ENCODE results near the gene TMEM26.
"Not testable (repeated sequence)": the region's sequence is repeated elsewhere in the genome, so short reads cannot be mapped to it uniquely, and the experiment has no call there.

TMEM26 gene

GRCh38 chr10:61397175-61397986, 55.8 kb downstream of the TMEM26 start:
- DNase-seq, result no peak

DNA sequence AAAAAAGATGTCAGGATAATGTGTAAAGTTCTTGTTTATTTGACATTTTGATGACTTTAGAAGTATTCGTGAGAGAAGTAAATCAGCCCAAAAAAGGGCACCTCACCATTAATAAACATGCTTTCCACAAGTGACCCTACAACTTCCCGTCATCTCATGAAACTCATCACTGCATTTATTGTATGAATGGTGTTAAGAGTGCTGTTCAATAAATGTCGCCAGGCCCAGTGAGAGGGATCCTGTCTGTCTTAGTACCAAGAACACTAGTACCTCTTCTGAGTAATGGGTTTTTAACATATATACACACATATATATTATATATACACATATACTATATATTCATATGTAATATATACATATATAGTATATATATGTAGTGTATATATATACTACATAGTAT, 61.9 kb downstream of the TMEM26 start:
- DNase-seq, result no peak

GRCh38 chr10:61390851-61391250, 62.3 kb downstream of the TMEM26 start:
- DNase-seq, result no peak

DNA sequence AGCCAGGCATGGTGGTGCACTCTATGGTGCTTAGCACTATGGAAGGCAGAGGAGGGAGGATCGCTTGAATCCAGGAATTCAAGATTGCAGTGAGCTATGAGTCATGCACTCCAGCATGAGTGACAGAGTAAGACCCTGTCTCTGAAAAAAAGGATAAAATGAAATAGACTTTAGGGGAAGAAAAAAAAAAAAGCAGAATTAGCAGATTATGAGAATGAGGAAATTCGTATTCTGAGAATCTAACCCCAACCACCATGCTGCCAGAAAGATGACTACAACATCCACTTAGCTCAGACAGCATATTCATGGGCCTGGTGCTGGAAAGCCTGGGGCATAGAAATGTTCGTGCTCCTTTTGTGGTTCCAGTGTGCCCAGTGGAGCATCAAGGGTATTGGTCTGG, 63.3 kb downstream of the TMEM26 start:
- no peak for DNase-seq

GRCh38 chr10:61388986-61389385, 64.2 kb downstream of the TMEM26 start:
- not testable (repeated sequence) for DNase-seq

GRCh38 chr10:61385231-61386001, 67.8 kb downstream of the TMEM26 start:
- no peak for DNase-seq

DNA sequence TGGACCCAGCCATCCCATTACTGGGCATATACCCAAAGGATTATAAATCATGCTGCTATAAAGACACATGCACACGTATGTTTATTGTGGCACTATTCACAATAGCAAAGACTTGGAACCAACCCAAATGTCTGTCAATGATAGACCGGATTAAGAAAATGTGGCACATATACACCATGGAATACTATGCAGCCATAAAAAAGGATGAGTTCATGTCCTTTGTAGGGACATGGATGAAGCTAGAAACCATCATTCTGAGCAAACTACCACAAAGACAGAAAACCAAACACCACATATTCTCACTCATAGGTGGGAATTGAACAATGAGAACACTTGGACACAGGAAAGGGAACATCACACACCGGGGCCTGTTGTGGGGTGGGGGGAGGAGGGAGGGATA, 72.0 kb downstream of the TMEM26 start:
- DNase-seq, result not testable (repeated sequence)

DNA sequence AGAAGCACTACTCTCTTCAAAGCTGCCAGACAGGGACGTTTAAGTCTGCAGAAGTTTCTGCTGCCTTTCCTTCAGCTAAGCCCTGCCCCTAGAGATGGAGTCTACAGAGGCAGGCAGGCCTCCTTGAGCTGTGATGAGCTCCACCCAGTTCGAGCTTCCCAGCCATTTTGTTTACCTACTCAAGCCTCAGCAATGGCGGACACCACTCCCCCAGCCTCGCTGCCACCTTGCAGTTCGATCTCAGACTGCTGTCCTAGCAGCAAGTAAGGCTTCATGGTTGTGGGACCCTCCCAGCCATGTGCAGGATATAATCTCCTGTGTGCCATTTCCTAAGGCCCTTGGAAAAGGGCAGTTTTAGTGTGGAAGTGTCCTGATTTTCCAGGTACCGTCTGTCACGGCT, 74.3 kb downstream of the TMEM26 start:
- DNase-seq, result no peak

DNA sequence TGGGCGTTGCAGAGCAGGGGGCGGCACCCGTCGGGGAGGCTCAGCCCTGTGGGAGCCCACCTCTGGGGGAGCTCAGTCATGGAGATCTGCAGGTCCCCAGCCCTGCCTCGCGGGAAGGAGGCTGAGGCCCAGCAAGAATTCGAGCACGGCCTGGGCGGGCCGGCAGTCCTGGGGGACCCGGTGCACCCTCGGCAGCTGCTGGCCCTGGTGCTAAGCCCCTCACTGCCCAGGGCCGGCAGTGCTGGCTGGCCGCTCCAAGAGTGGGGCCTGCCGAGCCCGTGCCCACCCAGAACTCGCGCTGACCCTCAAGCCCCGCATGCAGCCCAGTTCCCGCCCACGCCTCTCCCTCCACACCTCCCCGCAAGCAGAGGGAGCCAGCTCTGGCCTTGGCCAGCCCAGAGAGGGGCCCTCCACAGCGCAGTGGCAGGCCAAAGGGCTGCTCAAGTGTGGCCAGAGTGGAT, 76.2 kb downstream of the TMEM26 start:
- DNase-seq, result no peak

GRCh38 chr10:61376377-61376776, 76.8 kb downstream of the TMEM26 start:
- no peak for DNase-seq

GRCh38 chr10:61366365-61366764, 86.8 kb downstream of the TMEM26 start:
- DNase-seq, result no peak

- no peak for DNase-seq
These were observed 88.6 kb downstream of the TMEM26 start for GRCh38 chr10:61364619-61365018.

GRCh38 chr10:61363006-61363405, 90.2 kb downstream of the TMEM26 start:
- no peak for DNase-seq

GRCh38 chr10:61359452-61359851, 93.7 kb downstream of the TMEM26 start:
- DNase-seq, result no peak

- no peak for DNase-seq
These were observed 95.5 kb downstream of the TMEM26 start for GRCh38 chr10:61357687-61358086.
